Retinal pigment epithelial cell (primary cell): ENCODE data around the gene SCUBE2.

ENCODE experiments used
- DNase-seq: peaks from one replicate; pipeline ENCODE4 v3.0.0-alpha.2; 2010; ENCODE audit warnings: low read depth
- H3K4me3 ChIP-seq: 2 replicates; pipeline ENCODE4 v1.5.1; 2011; ENCODE audit warnings: mild to moderate bottlenecking, low read length, control low read depth, moderate library complexity
- TF ChIP-seq, protein P1 (sequence below): conservative IDR thresholded peaks from 2 replicates; pipeline ENCODE4 v1.5.1; 2011; ENCODE audit warnings: low read depth, low read length, control low read depth, inconsistent platforms

Gene SCUBE2

DNA sequence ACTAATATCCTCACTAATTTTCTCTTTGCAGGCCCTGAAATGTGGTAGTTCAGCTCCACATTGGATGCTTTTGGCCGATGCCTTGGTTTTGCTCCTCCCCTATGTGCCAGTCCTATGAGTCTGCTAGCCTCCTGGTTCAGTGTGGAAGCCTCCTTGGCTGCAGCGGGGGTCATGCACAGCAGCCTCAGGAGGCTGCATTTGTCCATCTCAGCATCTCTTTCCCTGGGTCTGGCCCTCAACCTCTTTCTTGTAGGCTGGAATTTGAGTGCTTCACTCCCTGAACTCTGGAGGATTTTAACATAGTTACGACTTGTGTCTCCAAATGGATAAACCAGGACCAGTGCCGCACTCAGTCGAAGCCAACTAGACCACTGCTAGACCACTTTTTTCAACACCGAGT lies 34.9 kb downstream of the SCUBE2 start:
- no peak for DNase-seq
- TF ChIP-seq, protein P1, sequence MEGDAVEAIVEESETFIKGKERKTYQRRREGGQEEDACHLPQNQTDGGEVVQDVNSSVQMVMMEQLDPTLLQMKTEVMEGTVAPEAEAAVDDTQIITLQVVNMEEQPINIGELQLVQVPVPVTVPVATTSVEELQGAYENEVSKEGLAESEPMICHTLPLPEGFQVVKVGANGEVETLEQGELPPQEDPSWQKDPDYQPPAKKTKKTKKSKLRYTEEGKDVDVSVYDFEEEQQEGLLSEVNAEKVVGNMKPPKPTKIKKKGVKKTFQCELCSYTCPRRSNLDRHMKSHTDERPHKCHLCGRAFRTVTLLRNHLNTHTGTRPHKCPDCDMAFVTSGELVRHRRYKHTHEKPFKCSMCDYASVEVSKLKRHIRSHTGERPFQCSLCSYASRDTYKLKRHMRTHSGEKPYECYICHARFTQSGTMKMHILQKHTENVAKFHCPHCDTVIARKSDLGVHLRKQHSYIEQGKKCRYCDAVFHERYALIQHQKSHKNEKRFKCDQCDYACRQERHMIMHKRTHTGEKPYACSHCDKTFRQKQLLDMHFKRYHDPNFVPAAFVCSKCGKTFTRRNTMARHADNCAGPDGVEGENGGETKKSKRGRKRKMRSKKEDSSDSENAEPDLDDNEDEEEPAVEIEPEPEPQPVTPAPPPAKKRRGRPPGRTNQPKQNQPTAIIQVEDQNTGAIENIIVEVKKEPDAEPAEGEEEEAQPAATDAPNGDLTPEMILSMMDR, result no peak
- no peak overlapping the region for H3K4me3 ChIP-seq

DNA sequence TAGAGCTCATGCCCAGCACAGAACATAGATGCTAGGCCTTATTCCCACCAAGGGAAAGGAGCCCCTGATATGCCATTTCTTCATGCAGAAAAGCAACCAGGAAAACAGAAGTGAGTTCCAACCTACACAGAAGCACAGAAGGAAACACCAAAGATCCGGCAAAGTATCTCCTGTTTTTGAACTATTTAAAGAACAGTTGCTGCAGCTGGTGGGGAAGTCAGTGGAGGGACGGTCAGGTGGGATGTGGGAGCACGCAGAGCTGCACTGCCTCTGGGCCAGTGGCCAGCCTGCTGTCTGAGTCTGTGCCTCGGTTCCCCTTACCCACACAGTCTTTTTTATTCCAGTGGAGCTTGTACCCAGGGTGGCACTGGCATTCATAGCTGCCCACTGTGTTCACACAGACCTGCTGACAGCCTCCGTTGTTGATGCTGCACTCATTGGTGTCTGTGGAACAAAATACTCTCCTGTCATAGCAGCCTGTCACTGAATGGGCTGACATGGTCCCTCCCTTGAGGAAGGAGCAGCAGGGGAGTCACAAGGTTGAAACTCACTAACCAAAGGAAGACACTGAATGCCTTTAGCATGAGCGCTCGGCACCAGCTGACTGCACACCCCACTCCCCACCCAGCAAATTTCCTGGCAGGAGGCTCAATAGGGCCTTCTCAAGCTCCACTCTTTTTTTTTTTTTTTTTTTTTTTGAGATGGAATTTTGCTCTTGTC lies 37.9 kb downstream of the SCUBE2 start:
- TF ChIP-seq, protein P1, result no peak
- DNase-seq, result no peak
- no peak overlapping the region for H3K4me3 ChIP-seq

DNA sequence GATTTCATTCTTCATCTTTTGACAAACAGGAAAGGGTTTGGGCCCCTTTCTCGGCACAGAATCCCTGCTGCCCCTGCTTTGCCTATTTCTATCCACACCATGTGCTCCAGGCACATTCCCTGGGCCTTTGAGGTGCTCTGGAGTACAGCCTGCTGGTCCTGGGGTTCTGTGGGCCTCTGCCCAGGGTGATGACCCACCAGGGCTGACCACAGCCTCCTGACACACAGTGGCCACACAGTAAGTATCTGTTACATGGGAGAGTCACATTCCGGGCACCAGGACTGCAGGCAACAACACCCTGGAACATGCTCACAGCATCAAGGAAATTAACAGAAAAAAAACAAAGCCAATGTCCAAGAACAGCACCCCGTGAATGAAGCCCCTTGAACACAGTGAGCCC lies 39.1 kb downstream of the SCUBE2 start:
- H3K4me3 ChIP-seq, result no peak overlapping the region
- TF ChIP-seq, protein P1, result no peak
- DNase-seq, result no peak

DNA sequence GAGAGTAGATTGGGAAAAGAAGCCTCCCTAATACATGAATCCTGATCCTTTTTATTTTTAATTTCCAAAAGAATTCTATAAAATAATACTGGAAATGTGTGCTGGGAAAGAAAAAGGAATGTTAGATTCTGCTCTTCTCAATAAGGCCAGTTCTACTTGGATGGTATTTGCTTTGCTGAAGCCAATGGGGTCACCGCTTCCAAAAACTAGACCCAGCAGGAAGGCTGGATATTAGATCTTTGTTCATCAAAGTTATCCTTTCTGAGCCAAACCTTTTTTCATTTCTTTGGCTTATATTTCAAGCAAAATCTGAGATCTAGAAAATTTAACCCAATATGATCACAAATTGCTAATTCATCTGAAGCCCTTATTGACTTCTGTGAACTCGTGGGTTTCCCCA lies 41.4 kb downstream of the SCUBE2 start:
- H3K4me3 ChIP-seq, result no peak overlapping the region
- TF ChIP-seq, protein P1, result no peak
- DNase-seq, result no peak

DNA sequence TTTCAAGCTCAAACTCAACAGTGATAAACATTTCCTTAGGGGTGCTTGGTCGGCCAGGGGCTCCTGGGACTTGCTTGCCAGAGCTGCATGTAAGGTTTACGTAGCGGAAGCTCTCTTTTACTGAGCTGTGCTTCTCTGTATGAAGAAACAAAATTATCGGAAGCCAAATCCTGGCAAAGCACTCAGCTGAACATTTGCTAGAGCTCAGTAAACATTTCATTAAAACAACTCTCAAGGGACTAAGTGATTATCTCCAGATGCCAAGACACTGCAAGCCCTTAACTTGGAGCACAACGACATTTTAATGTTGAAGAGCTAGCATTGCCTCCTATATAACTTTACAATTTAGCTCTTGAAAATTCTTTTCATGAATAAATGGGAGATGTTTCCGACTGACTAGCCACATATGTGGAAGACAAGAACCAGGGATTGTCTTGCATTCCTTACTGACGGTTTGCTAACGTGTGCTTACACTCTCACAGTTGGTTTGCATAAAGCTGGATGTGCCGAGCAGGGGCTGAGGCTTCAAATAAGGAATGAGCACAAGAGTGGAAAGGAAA lies 43.4 kb downstream of the SCUBE2 start:
- no peak for DNase-seq
- no peak overlapping the region for H3K4me3 ChIP-seq
- TF ChIP-seq, protein P1, result no peak

DNA sequence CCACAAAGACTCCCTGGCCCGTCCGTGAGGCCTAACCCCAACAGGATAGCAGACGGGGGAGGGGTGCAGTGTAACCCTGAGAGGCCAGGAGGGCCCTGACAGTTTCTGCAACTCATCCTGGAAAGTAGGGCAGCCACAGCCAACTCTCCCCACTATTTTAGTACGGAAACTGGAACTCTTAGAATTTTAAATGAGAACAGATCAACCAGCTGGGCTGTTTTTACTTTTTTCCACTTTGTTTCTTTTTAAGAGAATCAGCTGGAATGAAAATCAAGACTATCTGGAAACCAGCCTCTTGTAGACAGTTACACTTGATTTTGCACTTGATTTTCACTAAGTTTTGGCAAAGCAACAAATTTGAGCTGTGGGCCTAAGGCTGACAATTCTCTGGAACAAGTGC lies 44.9 kb downstream of the SCUBE2 start:
- H3K4me3 ChIP-seq, result no peak overlapping the region
- no peak for DNase-seq
- TF ChIP-seq, protein P1, result no peak

DNA sequence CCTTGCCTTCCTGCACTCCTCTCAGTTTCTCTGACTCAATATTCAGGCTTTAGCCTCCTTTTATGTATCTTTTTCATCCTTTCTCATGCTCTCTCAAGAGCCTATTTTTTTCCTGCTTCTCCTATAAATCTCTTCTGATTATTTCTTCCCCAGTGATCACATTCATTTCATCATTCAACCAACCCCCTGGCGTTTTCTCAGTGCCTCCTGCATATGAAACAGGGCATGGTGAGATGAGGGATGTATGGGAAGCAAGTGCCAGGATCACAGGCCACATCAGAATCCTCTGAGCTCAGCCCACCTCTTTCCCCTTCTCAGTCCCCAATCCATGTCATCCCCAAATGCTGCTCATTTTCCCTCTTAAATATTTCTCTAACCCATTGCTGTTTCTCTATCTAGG lies 48.9 kb downstream of the SCUBE2 start:
- no peak overlapping the region for H3K4me3 ChIP-seq
- DNase-seq, result no peak
- TF ChIP-seq, protein P1, result no peak
